Loucy (cell line): ENCODE data around the gene PRL.

Source experiments
- H2AFZ ChIP-seq: fragments of 200-600 bp; sonication (generic); 2 replicates; pipeline ENCODE4 v1.6.0; 2016; ENCODE audit warnings: antibody characterized with exemption, mild to moderate bottlenecking, low read length, moderate library complexity
- H3F3A ChIP-seq: fragments of 200-600 bp; 2 replicates; pipeline ENCODE4 v1.6.0; 2016; ENCODE audit warnings: antibody characterized with exemption, low read depth, mild to moderate bottlenecking
- H3K27me3 ChIP-seq: fragments of 200-600 bp; sonication (generic); 2 replicates; pipeline ENCODE4 v1.6.1; 2014; ENCODE audit warnings: low read length, mild to moderate bottlenecking; ENCODE audit not compliant: insufficient read depth, poor library complexity, severe bottlenecking
- H3K36me3 ChIP-seq: fragments of 200-600 bp; sonication (generic); 2 replicates; pipeline ENCODE4 v1.6.1; 2016; ENCODE audit warnings: low read length; ENCODE audit not compliant: insufficient read depth
- H3K4me1 ChIP-seq: fragments of 200-600 bp; sonication (generic); 2 replicates; pipeline ENCODE4 v1.5.1; 2014; ENCODE audit warnings: low read length, mild to moderate bottlenecking; ENCODE audit not compliant: insufficient read depth, poor library complexity, severe bottlenecking
- H3K4me2 ChIP-seq: fragments of 200-600 bp; sonication (generic); 2 replicates; pipeline ENCODE4 v1.6.0; 2014; ENCODE audit warnings: antibody characterized with exemption, low read length, low read depth, mild to moderate bottlenecking; ENCODE audit not compliant: poor library complexity, severe bottlenecking
- H3K4me3 ChIP-seq: fragments of 200-600 bp; sonication (generic); 2 replicates; pipeline ENCODE4 v1.5.1; 2014; ENCODE audit warnings: low read length, mild to moderate bottlenecking, mixed read lengths; ENCODE audit not compliant: poor library complexity, severe bottlenecking
- H3K79me2 ChIP-seq: fragments of 200-600 bp; sonication (generic); 2 replicates; pipeline ENCODE4 v1.6.1; 2014; ENCODE audit warnings: low read length; ENCODE audit not compliant: insufficient read depth
- H3K9ac ChIP-seq: fragments of 200-600 bp; sonication (generic); 2 replicates; pipeline ENCODE4 v1.6.0; 2014; ENCODE audit warnings: mild to moderate bottlenecking, low read depth, low read length, moderate library complexity; ENCODE audit not compliant: poor library complexity, severe bottlenecking
- H3K9me2 ChIP-seq: fragments of 200-600 bp; sonication (generic); replicated peaks from 2 replicates; pipeline ENCODE4 v1.6.1; 2016; ENCODE audit warnings: low read depth, low read length, mixed read lengths
- H3K9me3 ChIP-seq: fragments of 200-600 bp; sonication (generic); 2 replicates; pipeline ENCODE4 v1.6.1; 2014; ENCODE audit warnings: mild to moderate bottlenecking, antibody characterized with exemption, low read length, low read depth; ENCODE audit not compliant: insufficient read depth
- H4K20me1 ChIP-seq: fragments of 200-600 bp; sonication (generic); 2 replicates; pipeline ENCODE4 v1.6.0; 2014; ENCODE audit warnings: antibody characterized with exemption, low read length, mild to moderate bottlenecking; ENCODE audit not compliant: insufficient read depth, poor library complexity, severe bottlenecking
- CTCF ChIP-seq: fragments of 200-600 bp; sonication (generic); conservative IDR thresholded peaks from 2 replicates; pipeline ENCODE4 v1.5.1; 2014; ENCODE audit warnings: mild to moderate bottlenecking, antibody characterized with exemption, low read length
- EZH2phosphoT487 ChIP-seq: fragments of 200-600 bp; IDR thresholded peaks from 2 replicates; pipeline ENCODE4 v1.6.1; 2018; ENCODE audit warnings: antibody characterized with exemption, mild to moderate bottlenecking, moderate library complexity, borderline replicate concordance

Gene PRL

GRCh38 chr6:22333802-22334201 is 37.0 kb upstream of the PRL start:
- Histone ChIP-seq H4K20me1 (no peaks in the 10 kb centered on the region), H3K4me2 (no peak overlapping the region), H3K9ac (no peak overlapping the region), H3K9me3 (no peaks in the 10 kb centered on the region), H3K27me3 (no peaks in the 10 kb centered on the region), H3K79me2 (no peaks in the 10 kb centered on the region), H3K36me3 (no peaks in the 10 kb centered on the region), H3F3A (no peaks in the 10 kb centered on the region), H3K9me2 (no peaks in the 10 kb centered on the region), H3K4me1 (peaks cover 21% of the 10 kb centered on the region), H3K4me3 (no peak overlapping the region), H2AFZ (peak overlapping the region; percentile 69; the same call in 1 of the 2 replicates)
- TF ChIP-seq CTCF (no peak), EZH2phosphoT487 (no peak)

- H3K27me3 ChIP-seq: no peaks in the 10 kb centered on the region
- no peak for TF ChIP-seq CTCF
- no peak for TF ChIP-seq EZH2phosphoT487
- no peaks in the 10 kb centered on the region for H3F3A ChIP-seq
- no peak overlapping the region for H3K9ac ChIP-seq
- H3K9me3 ChIP-seq: no peaks in the 10 kb centered on the region
- H3K4me3 ChIP-seq: no peak overlapping the region
- peaks cover 12% of the 10 kb centered on the region for H3K4me1 ChIP-seq
- H3K9me2 ChIP-seq: no peaks in the 10 kb centered on the region
- no peaks in the 10 kb centered on the region for H3K79me2 ChIP-seq
- no peaks in the 10 kb centered on the region for H3K36me3 ChIP-seq
- H4K20me1 ChIP-seq: no peaks in the 10 kb centered on the region
- H2AFZ ChIP-seq: 0 out of 2 replicates have a peak overlapping the region, but pooled peaks have one; percentile 34
- H3K4me2 ChIP-seq: no peak overlapping the region
These were observed 35.9 kb upstream of the PRL start for GRCh38 chr6:22332711-22333110.

GRCh38 chr6:22332216-22332615 is 35.4 kb upstream of the PRL start:
- no peaks in the 10 kb centered on the region for H3K27me3 ChIP-seq
- 0 out of 2 replicates have a peak overlapping the region, but pooled peaks have one; percentile 34 for H2AFZ ChIP-seq
- H3K4me3 ChIP-seq: no peak overlapping the region
- H4K20me1 ChIP-seq: no peaks in the 10 kb centered on the region
- peaks cover 12% of the 10 kb centered on the region for H3K4me1 ChIP-seq
- no peaks in the 10 kb centered on the region for H3K36me3 ChIP-seq
- no peak overlapping the region for H3K4me2 ChIP-seq
- H3K9ac ChIP-seq: no peak overlapping the region
- H3K79me2 ChIP-seq: no peaks in the 10 kb centered on the region
- no peaks in the 10 kb centered on the region for H3F3A ChIP-seq
- TF ChIP-seq EZH2phosphoT487: no peak
- no peak for TF ChIP-seq CTCF
- no peaks in the 10 kb centered on the region for H3K9me3 ChIP-seq
- H3K9me2 ChIP-seq: no peaks in the 10 kb centered on the region
